Colonic mucosa (tissue), 4 donors: Measurements from ENCODE around the gene ITGB4. TPM values are rescaled to one million over a fixed set of nuclear protein-coding genes. Genes with fewer than 3 reads are reported as not detected.

Experiments used
- DNase-seq: peaks from one replicate; pipeline ENCODE4 v3.0.0-alpha.2; 2020
- H3K27ac ChIP-seq: fragments of 200-600 bp; one replicate; pipeline ENCODE4 v1.8.0; 2021
- H3K27me3 ChIP-seq: fragments of 200-600 bp; one replicate; pipeline ENCODE4 v1.8.0; 2021
- H3K36me3 ChIP-seq: fragments of 200-600 bp; one replicate; pipeline ENCODE4 v1.8.0; 2021
- H3K4me1 ChIP-seq: fragments of 200-600 bp; one replicate; pipeline ENCODE4 v1.8.0; 2021; ENCODE audit warnings: mild to moderate bottlenecking
- H3K4me3 ChIP-seq: fragments of 200-600 bp; one replicate; pipeline ENCODE4 v1.8.0; 2021
- H3K9ac ChIP-seq, 2 donors: one replicate each; pipeline ENCODE4 v1.7.0; 2013; ENCODE audit warnings: control low read depth in 2 of 2, low read depth in 2 of 2, low read length in 2 of 2
- H3K9me3 ChIP-seq: fragments of 200-600 bp; one replicate; pipeline ENCODE4 v1.8.0; 2021
- CTCF ChIP-seq: fragments of 200-600 bp; IDR thresholded peaks from one replicate; pipeline ENCODE4 v1.8.0; 2022; ENCODE audit warnings: antibody characterized with exemption, mild to moderate bottlenecking
- intact Hi-C: fragments of 100-400 bp; cut with DNase I; formaldehyde crosslinking; loops from one replicate; pipeline ENCODE4 v1.14.1; 2022
- total RNA-seq, 2 donors: library from RNA; stranded (reverse); fragmentation: NEBNext Ultra II Directional in 1 of 2; extraction: Animal tissue kit (Norgen Biotek cat#: 25700) in 1 of 2; gene quantifications; one replicate each; pipeline ENCODE4 v1.2.1, GENCODE V29; 2021
- donor health status: healthy.
- donor health status: DM: no; HTN: no; CAD: no.
- donor health status: DM: no; HTN: no; CAD: no.

Gene ITGB4
- total RNA-seq, 2 donors from 2014 or later, result 267 to 272 TPM

GRCh38 chr17:75697651-75698291 is 23.5 kb upstream of the ITGB4 start:
- H3K9me3 ChIP-seq, result no peaks in the 10 kb centered on the region
- H3K4me3 ChIP-seq, result no peak overlapping the region
- intact Hi-C loops, result no loop called here
- DNase-seq, result peak; percentile 57
- no peak for TF ChIP-seq CTCF
- H3K27me3 ChIP-seq, result no peaks in the 10 kb centered on the region
- H3K27ac ChIP-seq, result peak overlapping the region; percentile 96
- H3K9ac ChIP-seq, result peak overlapping the region; percentile 55 to 87
- peaks cover 3% of the 10 kb centered on the region for H3K4me1 ChIP-seq
- no peaks in the 10 kb centered on the region for H3K36me3 ChIP-seq

- no peaks in the 10 kb centered on the region for H3K36me3 ChIP-seq
Observed at GRCh38 chr17:75698659-75699058, 22.6 kb upstream of the ITGB4 start.

GRCh38 chr17:75701288-75701687 is 20.0 kb upstream of the ITGB4 start:
- no peak for DNase-seq
- Histone ChIP-seq H3K4me1 (peaks cover 3% of the 10 kb centered on the region), H3K9ac (no peak overlapping the region), H3K4me3 (no peak overlapping the region), H3K9me3 (no peaks in the 10 kb centered on the region), H3K27ac (peak overlapping the region; percentile 16), H3K27me3 (no peaks in the 10 kb centered on the region), H3K36me3 (peaks cover 1% of the 10 kb centered on the region)
- no peak for TF ChIP-seq CTCF
- intact Hi-C loops, result no loop called here

More at GRCh38 chr17:75698659-75699058, 22.6 kb upstream of the ITGB4 start:
- Histone ChIP-seq H3K9me3 (no peaks in the 10 kb centered on the region), H3K9ac (peak overlapping the region in 1 of 2 donors; percentile 87), H3K4me3 (no peak overlapping the region), H3K27ac (peak overlapping the region; percentile 96), H3K27me3 (no peaks in the 10 kb centered on the region), H3K4me1 (peaks cover 3% of the 10 kb centered on the region)
- no peak for TF ChIP-seq CTCF
- intact Hi-C loops, result no loop called here
- DNase-seq, result peak; percentile 70

- H3K9ac ChIP-seq, result no peak overlapping the region
- intact Hi-C loops, result no loop called here
Observed at GRCh38 chr17:75703191-75703590, 18.1 kb upstream of the ITGB4 start.

GRCh38 chr17:75703591-75703990 is 17.7 kb upstream of the ITGB4 start:
- no peak for DNase-seq
- Histone ChIP-seq H3K4me1 (peaks cover 3% of the 10 kb centered on the region), H3K27me3 (no peaks in the 10 kb centered on the region), H3K9me3 (no peaks in the 10 kb centered on the region), H3K9ac (no peak overlapping the region), H3K27ac (no peak overlapping the region), H3K36me3 (peaks cover 12% of the 10 kb centered on the region), H3K4me3 (no peak overlapping the region)
- intact Hi-C loops, result no loop called here
- no peak for TF ChIP-seq CTCF

More at GRCh38 chr17:75703191-75703590, 18.1 kb upstream of the ITGB4 start:
- TF ChIP-seq CTCF, result no peak
- Histone ChIP-seq H3K4me3 (no peak overlapping the region), H3K27ac (no peak overlapping the region), H3K27me3 (no peaks in the 10 kb centered on the region), H3K36me3 (peaks cover 12% of the 10 kb centered on the region), H3K4me1 (peaks cover 3% of the 10 kb centered on the region), H3K9me3 (no peaks in the 10 kb centered on the region)
- DNase-seq, result no peak
